ENCODE data around the gene FAM89B.
A peak's percentile ranks its signal among the peaks of the same experiment; 100 is the strongest.

Gene FAM89B

DNA sequence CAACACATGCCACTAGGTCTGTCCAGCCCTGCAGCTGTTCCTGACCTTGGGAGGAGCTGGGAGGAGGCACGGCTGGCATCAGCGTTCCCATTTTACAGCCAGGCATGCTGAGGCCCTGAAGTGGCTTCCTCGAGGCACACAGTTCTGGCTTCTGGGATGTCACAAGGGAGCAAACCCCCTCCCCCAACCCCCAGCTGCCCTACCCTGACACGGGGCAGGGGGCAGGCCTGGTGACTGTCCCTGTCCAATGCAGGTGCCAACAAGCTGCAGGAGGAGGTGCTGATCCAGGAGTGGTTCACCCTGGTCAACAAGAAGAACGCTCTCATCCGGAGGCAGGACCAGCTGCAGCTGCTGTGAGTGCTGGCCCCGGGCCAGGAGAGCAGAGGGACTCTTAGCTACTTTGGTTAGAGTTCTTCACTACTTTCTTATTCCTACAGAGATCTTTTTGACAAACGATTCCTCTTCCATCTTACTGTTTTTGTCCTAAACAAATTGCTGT lies 18.0 kb downstream of the FAM89B start:
- DNase-seq (ENCODE audit: low read depth) = no peak
- H3K4me3 ChIP-seq (ENCODE audit: control insufficient read depth, low read depth, low read length) = no peak overlapping the region
- no peak for TF ChIP-seq CTCF (IDR thresholded peaks at IDR 0.05; ENCODE audit: control insufficient read depth, insufficient read depth, low read depth, low read length, missing control alignments)

GRCh38 chr11:65591939-65592857 lies 19.9 kb downstream of the FAM89B start:
- no peak for DNase-seq (ENCODE audit: low read depth)
- H3K4me3 ChIP-seq (ENCODE audit: control insufficient read depth, low read depth, low read length) = no peak overlapping the region
- no peak for TF ChIP-seq CTCF (IDR thresholded peaks at IDR 0.05; ENCODE audit: control insufficient read depth, insufficient read depth, low read depth, low read length, missing control alignments)

- DNase-seq (ENCODE audit: low read depth) = no peak
- no peak for TF ChIP-seq CTCF (IDR thresholded peaks at IDR 0.05; ENCODE audit: control insufficient read depth, insufficient read depth, low read depth, low read length, missing control alignments)
- no peak overlapping the region for H3K4me3 ChIP-seq (ENCODE audit: control insufficient read depth, low read depth, low read length)
Measured at GRCh38 chr11:65592858-65593517, 20.6 kb downstream of the FAM89B start.

- no peak overlapping the region for H3K4me3 ChIP-seq (ENCODE audit: control insufficient read depth, low read depth, low read length)
- no peak for DNase-seq (ENCODE audit: low read depth)
- TF ChIP-seq CTCF (IDR thresholded peaks at IDR 0.05; ENCODE audit: control insufficient read depth, insufficient read depth, low read depth, low read length, missing control alignments) = peak; percentile 73
Measured at GRCh38 chr11:65593518-65594414, 21.4 kb downstream of the FAM89B start.

- no peak for DNase-seq (ENCODE audit: low read depth)
- TF ChIP-seq CTCF (IDR thresholded peaks at IDR 0.05; ENCODE audit: control insufficient read depth, insufficient read depth, low read depth, low read length, missing control alignments) = no peak
- no peak overlapping the region for H3K4me3 ChIP-seq (ENCODE audit: control insufficient read depth, low read depth, low read length)
Measured at GRCh38 chr11:65595131-65595530, 22.8 kb downstream of the FAM89B start.
